ENCODE measurements around the gene WFS1. TPM values are rescaled to one million over a fixed set of nuclear protein-coding genes. Genes with fewer than 3 reads are reported as not detected.

WFS1 gene
- polyA plus RNA-seq, 4 donors, result 4.1 to 35.1 (median 12.2) TPM

- peaks cover 0 to 10% of the 10 kb centered on the region in 2 donors for H3K9me3 ChIP-seq (ENCODE audit: control insufficient read depth in 2 of 2, insufficient read depth in 1 of 2, low read depth in 1 of 2, low read length in 1 of 2)
- no peak overlapping the region for H3K4me3 ChIP-seq (ENCODE audit: low read depth in 1 of 3, low read length in 3 of 3)
- no peak for DNase-seq
- no peak for FAIRE-seq
- 60 to 79% (median 60%) methylated on average over 5 of the region's 5 CpGs for WGBS, 3 donors
- no peaks in the 10 kb centered on the region for H3K36me3 ChIP-seq (ENCODE audit: control insufficient read depth in 3 of 3, insufficient read depth in 2 of 3, low read depth in 1 of 3, low read length in 3 of 3)
- H3K4me1 ChIP-seq (ENCODE audit: control insufficient read depth in 3 of 3, insufficient read depth in 2 of 3, low read depth in 1 of 3, low read length in 2 of 3), result no peaks in the 10 kb centered on the region
- H3K27me3 ChIP-seq (ENCODE audit: control insufficient read depth in 3 of 3, insufficient read depth in 3 of 3, low read length in 3 of 3), result peaks cover 0 to 9% (median 7%) of the 10 kb centered on the region in 3 donors
- H3K27ac ChIP-seq (ENCODE audit: low read depth in 1 of 3, low read length in 2 of 3), result no peak overlapping the region
Measured at GRCh38 chr4:6334203-6334887, 64.7 kb downstream of the WFS1 start.

- H3K27ac ChIP-seq (ENCODE audit: low read depth in 1 of 3, low read length in 2 of 3), result no peak overlapping the region
- no peak overlapping the region for H3K4me3 ChIP-seq (ENCODE audit: low read depth in 1 of 3, low read length in 3 of 3)
- 71 to 80% (median 75%) methylated on average over 12 of the region's 12 CpGs for WGBS, 3 donors
- DNase-seq, result no peak
- no peaks in the 10 kb centered on the region for H3K4me1 ChIP-seq (ENCODE audit: control insufficient read depth in 3 of 3, insufficient read depth in 2 of 3, low read depth in 1 of 3, low read length in 2 of 3)
- peaks cover 0 to 9% (median 7%) of the 10 kb centered on the region in 3 donors for H3K27me3 ChIP-seq (ENCODE audit: control insufficient read depth in 3 of 3, insufficient read depth in 3 of 3, low read length in 3 of 3)
- H3K9me3 ChIP-seq (ENCODE audit: control insufficient read depth in 2 of 2, insufficient read depth in 1 of 2, low read depth in 1 of 2, low read length in 1 of 2), result peaks cover 0 to 10% of the 10 kb centered on the region in 2 donors
- FAIRE-seq, result no peak
- H3K36me3 ChIP-seq (ENCODE audit: control insufficient read depth in 3 of 3, insufficient read depth in 2 of 3, low read depth in 1 of 3, low read length in 3 of 3), result no peaks in the 10 kb centered on the region
Measured at GRCh38 chr4:6335040-6335590, 65.5 kb downstream of the WFS1 start.

GRCh38 chr4:6336166-6336565 is 66.5 kb downstream of the WFS1 start:
- WGBS, 3 donors, result 70 to 79% (median 76%) methylated on average over 12 to 13 of the region's 13 CpGs

GRCh38 chr4:6337331-6337935 is 67.8 kb downstream of the WFS1 start:
- Histone ChIP-seq H3K4me1 (ENCODE audit: control insufficient read depth in 3 of 3, insufficient read depth in 2 of 3, low read depth in 1 of 3, low read length in 2 of 3) (no peaks in the 10 kb centered on the region), H3K4me3 (ENCODE audit: low read depth in 1 of 3, low read length in 3 of 3) (no peak overlapping the region), H3K36me3 (ENCODE audit: control insufficient read depth in 3 of 3, insufficient read depth in 2 of 3, low read depth in 1 of 3, low read length in 3 of 3) (no peaks in the 10 kb centered on the region), H3K9me3 (ENCODE audit: control insufficient read depth in 2 of 2, insufficient read depth in 1 of 2, low read depth in 1 of 2, low read length in 1 of 2) (peaks cover 0 to 6% of the 10 kb centered on the region in 2 donors), H3K27ac (ENCODE audit: low read depth in 1 of 3, low read length in 2 of 3) (no peak overlapping the region), H3K27me3 (ENCODE audit: control insufficient read depth in 3 of 3, insufficient read depth in 3 of 3, low read length in 3 of 3) (peaks cover 0 to 9% (median 7%) of the 10 kb centered on the region in 3 donors)
- WGBS, 3 donors, result 7 to 19% (median 12%) methylated on average over 19 of the region's 19 CpGs
- DNase-seq, result peak in 1 of 2 donors; percentile 24
- FAIRE-seq, result no peak

More at GRCh38 chr4:6336166-6336565, 66.5 kb downstream of the WFS1 start:
- Histone ChIP-seq H3K9me3 (ENCODE audit: control insufficient read depth in 2 of 2, insufficient read depth in 1 of 2, low read depth in 1 of 2, low read length in 1 of 2) (peaks cover 0 to 10% of the 10 kb centered on the region in 2 donors), H3K27me3 (ENCODE audit: control insufficient read depth in 3 of 3, insufficient read depth in 3 of 3, low read length in 3 of 3) (peaks cover 0 to 9% (median 7%) of the 10 kb centered on the region in 3 donors), H3K27ac (ENCODE audit: low read depth in 1 of 3, low read length in 2 of 3) (no peak overlapping the region), H3K4me1 (ENCODE audit: control insufficient read depth in 3 of 3, insufficient read depth in 2 of 3, low read depth in 1 of 3, low read length in 2 of 3) (no peaks in the 10 kb centered on the region), H3K4me3 (ENCODE audit: low read depth in 1 of 3, low read length in 3 of 3) (no peak overlapping the region), H3K36me3 (ENCODE audit: control insufficient read depth in 3 of 3, insufficient read depth in 2 of 3, low read depth in 1 of 3, low read length in 3 of 3) (no peaks in the 10 kb centered on the region)
- no peak for DNase-seq
- FAIRE-seq, result no peak

- peak in 1 of 2 donors; percentile 15 for DNase-seq
- H3K27ac ChIP-seq (ENCODE audit: low read depth in 1 of 3, low read length in 2 of 3), result no peak overlapping the region
- no peaks in the 10 kb centered on the region for H3K4me1 ChIP-seq (ENCODE audit: control insufficient read depth in 3 of 3, insufficient read depth in 2 of 3, low read depth in 1 of 3, low read length in 2 of 3)
- H3K4me3 ChIP-seq (ENCODE audit: low read depth in 1 of 3, low read length in 3 of 3), result no peak overlapping the region
- H3K9me3 ChIP-seq (ENCODE audit: control insufficient read depth in 2 of 2, insufficient read depth in 1 of 2, low read depth in 1 of 2, low read length in 1 of 2), result peaks cover 0 to 9% of the 10 kb centered on the region in 2 donors
- H3K27me3 ChIP-seq (ENCODE audit: control insufficient read depth in 3 of 3, insufficient read depth in 3 of 3, low read length in 3 of 3), result peaks cover 0 to 9% (median 7%) of the 10 kb centered on the region in 3 donors
- WGBS, 3 donors, result 57 to 63% (median 63%) methylated on average over 12 to 14 of the region's 14 CpGs
- H3K36me3 ChIP-seq (ENCODE audit: control insufficient read depth in 3 of 3, insufficient read depth in 2 of 3, low read depth in 1 of 3, low read length in 3 of 3), result no peaks in the 10 kb centered on the region
- no peak for FAIRE-seq
Measured at GRCh38 chr4:6338175-6338950, 68.7 kb downstream of the WFS1 start.

GRCh38 chr4:6338951-6339817 is 69.5 kb downstream of the WFS1 start:
- Histone ChIP-seq H3K36me3 (ENCODE audit: control insufficient read depth in 3 of 3, insufficient read depth in 2 of 3, low read depth in 1 of 3, low read length in 3 of 3) (no peaks in the 10 kb centered on the region), H3K4me3 (ENCODE audit: low read depth in 1 of 3, low read length in 3 of 3) (no peak overlapping the region), H3K4me1 (ENCODE audit: control insufficient read depth in 3 of 3, insufficient read depth in 2 of 3, low read depth in 1 of 3, low read length in 2 of 3) (no peaks in the 10 kb centered on the region), H3K9me3 (ENCODE audit: control insufficient read depth in 2 of 2, insufficient read depth in 1 of 2, low read depth in 1 of 2, low read length in 1 of 2) (peaks cover 0 to 4% of the 10 kb centered on the region in 2 donors), H3K27ac (ENCODE audit: low read depth in 1 of 3, low read length in 2 of 3) (no peak overlapping the region), H3K27me3 (ENCODE audit: control insufficient read depth in 3 of 3, insufficient read depth in 3 of 3, low read length in 3 of 3) (peaks cover 0 to 9% (median 3%) of the 10 kb centered on the region in 3 donors)
- FAIRE-seq (no peak), DNase-seq (no peak)
- 54 to 66% (median 55%) methylated on average over 11 to 12 of the region's 12 CpGs for WGBS, 3 donors

GRCh38 chr4:6339818-6340445 is 70.3 kb downstream of the WFS1 start:
- FAIRE-seq (no peak), DNase-seq (no peak)
- no peaks in the 10 kb centered on the region for H3K4me1 ChIP-seq (ENCODE audit: control insufficient read depth in 3 of 3, insufficient read depth in 2 of 3, low read depth in 1 of 3, low read length in 2 of 3)
- H3K27ac ChIP-seq (ENCODE audit: low read depth in 1 of 3, low read length in 2 of 3), result no peak overlapping the region
- no peaks in the 10 kb centered on the region for H3K36me3 ChIP-seq (ENCODE audit: control insufficient read depth in 3 of 3, insufficient read depth in 2 of 3, low read depth in 1 of 3, low read length in 3 of 3)
- WGBS, 3 donors, result 77 to 88% (median 84%) methylated on average over 12 to 13 of the region's 13 CpGs
- H3K4me3 ChIP-seq (ENCODE audit: low read depth in 1 of 3, low read length in 3 of 3), result no peak overlapping the region
- peaks cover 0 to 5% of the 10 kb centered on the region in 2 donors for H3K9me3 ChIP-seq (ENCODE audit: control insufficient read depth in 2 of 2, insufficient read depth in 1 of 2, low read depth in 1 of 2, low read length in 1 of 2)
- H3K27me3 ChIP-seq (ENCODE audit: control insufficient read depth in 3 of 3, insufficient read depth in 3 of 3, low read length in 3 of 3), result peaks cover 0 to 9% (median 3%) of the 10 kb centered on the region in 3 donors

Measured in small intestine (tissue), 7 donors.